Activated naive CD8-positive, alpha-beta T cell treated with anti-CD3 and anti-CD28 coated beads, Interleukin-2, amount 10 ng/mL, durations not matched to agents 7 days and 5 days (primary cell): ENCODE measurements around the gene SNRNP70. TPM values are rescaled to one million over a fixed set of nuclear protein-coding genes. Genes with fewer than 3 reads are reported as not detected.
"Not testable (repeated sequence)": the region's sequence is repeated elsewhere in the genome, so short reads cannot be mapped to it uniquely, and the experiment has no call there.

Source experiments
- ATAC-seq: fragments of 150-1000 bp; cut with Tn5 transposase; one replicate; pipeline ENCODE4 v1.10.0; 2021; ENCODE audit warnings: low read depth, moderate library complexity
- POLR2A ChIA-PET: fragments of 350-600 bp; sonication (Branson Sonifier 250); formaldehyde crosslinking; loops from one replicate; lab custom pipeline; 2021; ENCODE audit warnings: antibody characterized with exemption; lab: Charles Lee
- DNase-seq: peaks from one replicate; pipeline ENCODE4 v3.0.0; 2021
- H3K27ac Mint-ChIP-seq: one replicate; pipeline ENCODE4 v1.8.0; 2022; ENCODE audit warnings: mild to moderate bottlenecking, mixed read lengths
- H3K27me3 Mint-ChIP-seq: one replicate; pipeline ENCODE4 v1.8.0; 2022; ENCODE audit warnings: mild to moderate bottlenecking, moderate library complexity, mixed read lengths
- H3K36me3 Mint-ChIP-seq: one replicate; pipeline ENCODE4 v1.8.0; 2021; ENCODE audit warnings: mild to moderate bottlenecking, mixed read lengths
- H3K4me1 Mint-ChIP-seq: one replicate; pipeline ENCODE4 v1.8.0; 2021; ENCODE audit warnings: mixed read lengths
- H3K4me3 Mint-ChIP-seq: one replicate; pipeline ENCODE4 v1.8.0; 2022; ENCODE audit warnings: mild to moderate bottlenecking, moderate library complexity, mixed read lengths
- H3K9me3 Mint-ChIP-seq: one replicate; pipeline ENCODE4 v1.8.0; 2021; ENCODE audit warnings: mixed read lengths
- total RNA-seq, 2 experiments: library from RNA; stranded (reverse); gene quantifications; one replicate each; pipeline ENCODE4 v1.2.3, GENCODE V29; 2021

Gene SNRNP70
- total RNA-seq, 2 experiments from 2014 or later, result 321 to 328 TPM

DNA sequence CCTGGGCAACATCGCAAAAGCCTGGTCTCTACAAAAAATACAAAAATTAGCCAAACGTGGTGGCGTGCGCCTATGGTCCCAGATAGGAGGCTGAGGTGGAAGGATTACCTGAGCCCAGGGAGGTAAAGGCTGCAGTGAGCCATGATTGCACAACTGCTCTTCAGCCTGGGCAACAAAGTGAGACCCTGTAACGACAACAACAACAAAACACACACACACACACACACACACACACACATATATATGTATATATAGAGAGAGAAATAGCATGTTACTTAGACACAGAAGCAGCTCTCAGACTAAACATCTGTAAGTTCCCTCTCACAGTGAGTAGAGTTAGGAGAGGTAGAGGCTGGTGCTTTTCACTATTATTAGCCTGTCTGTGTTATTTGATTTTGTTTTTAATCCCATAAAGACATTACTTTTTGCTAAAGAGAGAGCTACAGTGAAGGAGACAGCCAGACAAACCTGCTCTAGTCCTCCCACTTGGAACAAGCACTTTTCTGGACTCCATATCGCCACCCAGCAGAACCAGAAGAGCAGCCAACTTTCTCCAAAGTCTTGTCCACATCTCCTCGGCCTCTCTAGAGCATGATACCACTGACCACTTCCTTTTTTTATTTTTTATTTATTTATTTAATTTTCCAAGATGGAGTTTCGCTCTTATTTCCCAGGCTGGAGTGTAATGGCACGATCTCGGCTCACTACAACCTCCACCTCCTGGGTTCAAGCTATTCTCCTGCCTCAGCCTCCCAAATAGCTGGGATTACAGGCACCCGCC lies 26.2 kb downstream of the SNRNP70 start:
- ATAC-seq, result no peak
- POLR2A ChIA-PET, result interaction anchor here (1.1 kb wide), 1 partner anchor 23 kb away, joined by 4 read pairs; no protein-coding TSS in a partner anchor
- Mint-ChIP-seq H3K4me1 (peaks cover 12% of the 10 kb centered on the region), H3K27ac (no peak overlapping the region), H3K27me3 (no peaks in the 10 kb centered on the region), H3K36me3 (peaks cover 16% of the 10 kb centered on the region), H3K4me3 (no peak overlapping the region), H3K9me3 (no peaks in the 10 kb centered on the region)
- DNase-seq, result no peak

DNA sequence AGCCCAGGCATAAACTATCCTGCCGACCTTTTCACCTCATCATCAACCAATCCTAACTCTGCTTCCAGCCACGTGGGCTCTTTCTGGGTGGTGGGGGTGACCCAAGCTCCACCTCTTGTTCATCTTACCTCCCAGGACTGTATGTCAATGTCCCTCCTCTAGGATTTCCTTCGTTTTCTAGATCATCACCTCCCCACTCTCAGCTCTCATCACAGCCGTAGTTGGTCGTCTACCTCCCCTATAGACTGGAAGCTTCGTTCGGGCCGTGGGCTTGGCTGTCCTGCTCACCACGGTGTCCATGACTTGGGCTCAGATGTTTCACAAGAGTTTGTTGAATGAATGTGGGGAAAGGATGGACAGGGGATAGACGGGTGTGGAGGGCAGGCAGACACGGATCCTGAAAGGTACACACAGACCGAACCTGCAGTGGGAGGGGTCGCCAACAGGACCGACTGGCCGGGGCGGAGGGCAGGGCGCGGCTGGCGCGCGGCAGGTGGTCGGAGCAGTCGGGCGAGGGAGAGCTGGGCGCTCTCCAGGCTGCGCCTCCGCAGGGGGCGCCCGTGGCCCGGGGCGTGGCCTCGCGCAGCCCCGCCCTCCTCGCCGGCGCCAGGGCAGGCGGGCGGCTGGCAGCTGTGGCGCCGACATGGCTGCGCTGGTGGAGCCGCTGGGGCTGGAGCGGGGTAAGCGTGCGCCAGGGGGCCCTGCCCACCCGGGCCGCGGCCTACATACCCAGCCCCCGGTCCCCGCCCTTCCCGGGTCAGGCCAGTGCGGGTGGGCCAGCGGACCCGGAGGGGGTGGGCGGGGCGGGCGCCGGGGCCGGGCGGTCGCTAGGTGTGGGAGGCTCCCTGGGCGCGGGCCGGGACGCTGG lies 28.7 kb downstream of the SNRNP70 start, which contains the start of gene LIN7B:
LIN7B (plus strand) TSS at position 609 of the 868 bp plus-strand sequence; CDS start at position 644, 35 bp downstream.
- H3K4me1 Mint-ChIP-seq, result peaks cover 15% of the 10 kb centered on the region
- ATAC-seq, result peak; percentile 63
- H3K9me3 Mint-ChIP-seq, result no peaks in the 10 kb centered on the region
- H3K4me3 Mint-ChIP-seq, result peak within 1 kb of the TSS; percentile 91
- peaks cover 7% of the 10 kb centered on the region for H3K36me3 Mint-ChIP-seq
- no peaks in the 10 kb centered on the region for H3K27me3 Mint-ChIP-seq
- POLR2A ChIA-PET, result interaction anchor here (0.6 to 2.3 kb wide), 5 partner anchors 12 to 31 kb away, joined by 3 to 11 read pairs (median 5); no protein-coding TSS in a partner anchor
- H3K27ac Mint-ChIP-seq, result peak within 1 kb of the TSS; percentile 30
- peak; percentile 96 for DNase-seq

DNA sequence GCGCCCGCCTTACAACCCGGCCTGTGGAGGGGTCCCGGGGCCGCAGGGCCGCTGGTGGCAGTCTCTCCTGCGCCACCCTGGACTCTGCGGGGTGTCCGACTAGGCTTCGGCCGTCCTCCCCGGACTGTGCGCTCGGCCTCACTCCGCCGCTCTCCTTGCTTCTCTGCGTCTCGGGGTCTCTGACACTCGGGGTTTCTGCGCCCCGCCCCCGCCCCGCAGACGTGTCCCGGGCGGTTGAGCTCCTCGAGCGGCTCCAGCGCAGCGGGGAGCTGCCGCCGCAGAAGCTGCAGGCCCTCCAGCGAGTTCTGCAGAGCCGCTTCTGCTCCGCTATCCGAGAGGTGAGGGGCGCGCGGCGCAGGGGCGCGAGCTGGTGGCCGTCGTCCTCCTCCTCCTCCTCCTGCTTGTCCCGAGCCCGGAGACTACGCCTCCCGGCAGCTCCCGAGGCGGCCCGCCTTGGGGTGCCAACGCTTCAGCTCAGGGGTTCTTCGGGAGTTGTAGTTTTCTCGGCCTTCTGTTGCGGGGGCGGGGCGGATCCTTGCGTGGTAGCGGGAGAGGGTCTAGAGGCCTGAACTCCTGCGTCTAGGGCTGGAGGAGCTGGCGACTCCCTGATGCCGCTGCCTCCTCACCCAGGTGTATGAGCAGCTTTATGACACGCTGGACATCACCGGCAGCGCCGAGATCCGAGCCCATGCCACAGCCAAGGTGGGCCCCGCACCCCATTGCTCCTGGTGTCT lies 29.5 kb downstream of the SNRNP70 start:
- ATAC-seq (no peak), DNase-seq (peak; percentile 63)
- Mint-ChIP-seq H3K27me3 (peaks cover 2% of the 10 kb centered on the region), H3K4me1 (peaks cover 15% of the 10 kb centered on the region), H3K9me3 (no peaks in the 10 kb centered on the region), H3K27ac (no peak overlapping the region), H3K36me3 (peaks cover 4% of the 10 kb centered on the region), H3K4me3 (peak overlapping the region; percentile 82)
- POLR2A ChIA-PET, result interaction anchor here (1.0 to 2.3 kb wide), 4 partner anchors 13 to 30 kb away, joined by 3 to 11 read pairs (median 6); no protein-coding TSS in a partner anchor

DNA sequence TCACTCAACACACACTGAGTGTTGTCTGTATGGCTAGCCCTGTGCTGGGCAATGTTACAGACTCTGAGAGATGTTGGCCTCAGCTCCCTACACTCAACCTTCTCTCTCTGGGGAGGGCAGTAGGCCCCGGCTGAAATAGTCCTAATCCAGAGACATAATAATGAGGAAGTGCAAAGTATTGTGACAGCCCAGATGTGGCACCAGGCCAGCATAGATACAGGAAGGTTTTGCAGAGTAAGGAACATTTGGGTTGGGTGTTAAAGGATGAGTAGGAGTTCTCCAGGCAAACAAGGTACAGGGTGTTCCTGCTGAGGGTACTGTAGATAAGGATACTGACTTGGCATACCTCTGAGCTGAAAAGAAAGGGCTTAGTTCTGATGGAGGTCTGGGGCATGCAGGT lies 31.3 kb downstream of the SNRNP70 start:
- Mint-ChIP-seq H3K4me3 (no peak overlapping the region), H3K27me3 (peaks cover 14% of the 10 kb centered on the region), H3K27ac (no peak overlapping the region), H3K36me3 (peaks cover 4% of the 10 kb centered on the region), H3K4me1 (peaks cover 21% of the 10 kb centered on the region), H3K9me3 (no peaks in the 10 kb centered on the region)
- POLR2A ChIA-PET, result interaction anchor here (1.2 kb wide), 1 partner anchor 11 kb away, joined by 3 read pairs; no protein-coding TSS in a partner anchor
- ATAC-seq, result no peak
- DNase-seq, result no peak

DNA sequence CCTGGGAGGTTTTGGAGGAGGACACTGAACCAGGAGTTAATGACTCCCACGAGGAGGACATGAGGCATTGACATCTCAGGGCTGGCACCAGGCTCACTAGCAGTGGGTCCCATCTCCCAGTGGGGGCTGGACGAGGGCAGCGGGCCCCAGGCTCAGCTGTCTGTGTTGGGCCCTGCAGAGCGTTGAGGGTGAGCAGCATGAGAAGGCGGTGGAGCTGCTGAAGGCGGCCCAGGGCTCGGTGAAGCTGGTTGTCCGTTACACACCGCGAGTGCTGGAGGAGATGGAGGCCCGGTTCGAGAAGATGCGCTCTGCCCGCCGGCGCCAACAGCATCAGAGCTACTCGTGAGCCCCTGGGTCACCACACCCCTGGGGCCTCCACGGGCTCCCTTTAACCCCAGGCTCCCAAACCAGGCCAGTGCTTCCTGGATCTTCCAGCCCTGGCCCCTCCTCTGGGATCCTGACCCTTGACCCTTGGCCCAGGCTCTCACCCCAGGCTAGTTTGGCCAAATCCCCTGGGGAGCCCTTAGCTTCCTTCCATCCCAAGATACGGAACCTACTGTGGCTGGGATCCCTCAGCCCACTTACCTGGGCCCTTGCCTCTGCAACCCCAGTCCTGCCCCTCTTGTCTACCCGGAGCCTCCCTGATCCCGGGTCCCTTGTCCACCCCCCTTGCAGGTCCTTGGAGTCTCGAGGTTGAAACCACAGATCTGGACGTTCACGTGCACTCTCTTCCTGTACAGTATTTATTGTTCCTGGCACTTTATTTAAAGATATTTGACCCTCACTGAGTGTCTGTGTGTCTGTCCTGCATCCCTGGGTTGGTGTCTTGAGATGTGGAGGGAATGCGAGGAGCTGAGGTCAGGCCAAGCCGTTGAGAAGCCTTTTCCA lies 32.7 kb downstream of the SNRNP70 start:
- Mint-ChIP-seq H3K27me3 (peaks cover 18% of the 10 kb centered on the region), H3K27ac (peak overlapping the region; percentile 87), H3K9me3 (no peaks in the 10 kb centered on the region), H3K36me3 (peaks cover 4% of the 10 kb centered on the region), H3K4me1 (peaks cover 21% of the 10 kb centered on the region), H3K4me3 (peak overlapping the region; percentile 86)
- POLR2A ChIA-PET, result interaction anchor here (1.0 to 1.2 kb wide), 2 partner anchors 9 to 12 kb away, joined by 3 to 4 read pairs; no protein-coding TSS in a partner anchor
- no peak for DNase-seq
- ATAC-seq, result no peak

DNA sequence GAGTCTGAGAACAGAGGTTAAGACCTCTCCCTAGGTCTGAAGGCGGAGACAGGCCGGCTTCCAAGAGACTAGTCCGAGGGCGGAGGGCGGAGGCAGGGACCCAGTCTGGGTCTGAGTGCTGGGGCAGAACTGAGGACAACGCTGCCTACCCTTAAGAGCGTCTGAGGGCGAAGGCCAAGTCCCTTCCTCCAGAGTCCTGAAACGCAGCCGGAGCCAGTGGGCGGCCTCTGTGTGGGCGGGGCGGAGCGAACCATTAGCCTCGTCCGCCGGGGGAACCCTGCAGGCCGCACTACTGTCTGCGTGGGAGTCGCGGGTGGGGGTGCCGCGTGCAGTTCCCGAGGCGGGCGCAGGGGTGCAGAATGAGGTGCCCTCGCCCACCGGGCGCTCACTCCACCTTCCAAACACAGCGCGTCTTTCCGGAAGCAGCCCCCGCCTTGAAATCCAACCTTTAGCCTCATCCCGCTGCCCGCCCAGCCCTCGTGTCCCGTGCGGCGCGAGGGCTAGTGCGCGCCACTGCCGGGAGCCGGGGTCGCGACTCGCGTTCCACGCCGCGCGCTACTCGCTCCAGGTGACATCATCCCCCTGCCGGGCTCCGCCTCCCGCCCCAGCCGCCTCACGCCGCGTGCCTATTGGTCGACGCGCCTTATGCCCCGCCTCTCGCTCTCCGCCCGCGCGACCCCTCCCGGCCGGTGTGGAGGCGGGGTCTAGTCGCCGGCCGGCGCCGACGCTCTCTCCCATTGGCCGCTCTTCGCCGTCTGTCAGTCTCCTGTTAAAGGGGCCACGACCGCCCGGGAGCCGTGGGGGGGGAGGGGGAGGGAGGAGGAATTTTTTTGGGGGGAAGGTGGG lies 33.5 kb downstream of the SNRNP70 start, which contains the start of gene C19orf73:
C19orf73 (minus strand) TSS at position 579 of the 846 bp plus-strand sequence; CDS start at position 458, 121 bp downstream.
- ATAC-seq, result peak; percentile 79
- Mint-ChIP-seq H3K4me3 (peak within 1 kb of the TSS; percentile 86), H3K27ac (peak within 1 kb of the TSS; percentile 87), H3K9me3 (no peaks in the 10 kb centered on the region), H3K4me1 (peaks cover 16% of the 10 kb centered on the region), H3K36me3 (peaks cover 4% of the 10 kb centered on the region), H3K27me3 (peaks cover 22% of the 10 kb centered on the region)
- POLR2A ChIA-PET, result interaction anchor here (1.0 kb wide), 1 partner anchor 8 kb away, joined by 4 read pairs; no protein-coding TSS in a partner anchor
- peak; percentile 98 for DNase-seq

DNA sequence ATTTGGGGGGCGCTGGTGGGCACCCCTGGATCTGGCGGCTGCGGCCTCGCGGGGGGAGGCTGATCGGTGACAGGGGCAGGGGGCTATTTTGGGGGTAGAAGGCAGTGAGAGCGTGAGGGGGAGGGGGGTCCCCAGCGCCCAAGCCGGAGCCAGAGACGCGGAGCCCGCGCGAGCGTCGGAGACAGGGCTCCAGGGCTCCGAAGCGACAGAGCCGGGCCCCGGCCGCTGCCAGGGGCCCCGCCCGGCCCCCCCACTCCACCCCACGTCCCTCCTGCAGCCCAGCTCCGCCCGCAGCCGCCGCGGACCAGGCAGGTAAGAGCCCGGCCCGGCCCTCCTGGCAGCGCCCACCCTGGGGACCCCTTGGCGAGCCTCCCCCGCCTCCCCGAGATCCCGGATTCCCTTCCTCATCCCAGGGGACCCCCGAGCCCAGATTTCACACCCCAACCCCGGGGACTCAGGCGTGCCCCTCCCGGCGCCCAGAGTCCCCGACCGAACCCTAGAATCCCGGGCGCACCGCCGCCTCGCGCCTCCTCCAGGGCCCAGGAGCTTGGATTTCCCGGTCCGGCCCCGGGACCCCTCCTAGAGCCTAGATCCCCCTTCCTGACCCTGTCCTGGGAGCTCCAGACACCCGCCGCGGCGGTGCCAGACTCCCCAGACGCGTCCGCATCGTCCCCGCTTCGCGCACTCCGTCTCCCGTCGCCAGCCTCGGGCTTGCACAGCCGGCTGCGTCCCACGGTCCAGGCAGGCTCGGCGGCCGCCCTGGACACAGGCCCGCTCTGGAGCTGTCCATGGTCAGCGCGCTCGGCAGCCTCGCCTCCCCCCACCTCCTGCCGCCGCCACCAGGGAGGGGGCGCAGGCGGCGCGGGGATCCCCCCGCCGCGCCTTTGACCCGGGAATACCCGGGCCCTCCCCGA lies 34.4 kb downstream of the SNRNP70 start, which contains the start of gene PPFIA3:
PPFIA3 (plus strand) TSS at position 134 of the 914 bp plus-strand sequence. CDS start 8,330 bp downstream, outside the sequence.
- Mint-ChIP-seq H3K27me3 (peaks cover 22% of the 10 kb centered on the region), H3K36me3 (peaks cover 4% of the 10 kb centered on the region), H3K4me3 (peak within 1 kb of the TSS; percentile 86), H3K4me1 (peaks cover 14% of the 10 kb centered on the region), H3K9me3 (no peaks in the 10 kb centered on the region), H3K27ac (peak within 1 kb of the TSS; percentile 87)
- no peak for DNase-seq
- POLR2A ChIA-PET, result interaction anchor here (0.6 kb wide), 1 partner anchor 1646 kb away, joined by 3 read pairs; no protein-coding TSS in a partner anchor
- ATAC-seq, result no peak

- peak overlapping the region; percentile 54 for H3K4me3 Mint-ChIP-seq
- H3K27ac Mint-ChIP-seq, result no peak overlapping the region
- peaks cover 22% of the 10 kb centered on the region for H3K27me3 Mint-ChIP-seq
- peaks cover 14% of the 10 kb centered on the region for H3K4me1 Mint-ChIP-seq
- DNase-seq (no peak), ATAC-seq (no peak)
- peaks cover 4% of the 10 kb centered on the region for H3K36me3 Mint-ChIP-seq
- no peaks in the 10 kb centered on the region for H3K9me3 Mint-ChIP-seq
- POLR2A ChIA-PET, result no interaction called here
Measured at GRCh38 chr19:49120325-49120683, 35.1 kb downstream of the SNRNP70 start.

- no peaks in the 10 kb centered on the region for H3K9me3 Mint-ChIP-seq
- H3K4me3 Mint-ChIP-seq, result peak overlapping the region; percentile 54
- no peak overlapping the region for H3K27ac Mint-ChIP-seq
- DNase-seq (no peak), ATAC-seq (no peak)
- peaks cover 4% of the 10 kb centered on the region for H3K36me3 Mint-ChIP-seq
- peaks cover 22% of the 10 kb centered on the region for H3K27me3 Mint-ChIP-seq
- POLR2A ChIA-PET, result no interaction called here
- H3K4me1 Mint-ChIP-seq, result peaks cover 14% of the 10 kb centered on the region
Measured at GRCh38 chr19:49120868-49121267, 35.6 kb downstream of the SNRNP70 start.

- H3K36me3 Mint-ChIP-seq, ATAC-seq, H3K27ac Mint-ChIP-seq, POLR2A ChIA-PET, H3K4me3 Mint-ChIP-seq, DNase-seq, H3K9me3 Mint-ChIP-seq: not testable (repeated sequence)
- H3K4me1 Mint-ChIP-seq, result peaks cover 14% of the 10 kb centered on the region
- H3K27me3 Mint-ChIP-seq, result peaks cover 22% of the 10 kb centered on the region
Measured at GRCh38 chr19:49121841-49122240, 36.6 kb downstream of the SNRNP70 start.
